ENCODE results near the gene ANKUB1. TPM values are rescaled to one million over a fixed set of nuclear protein-coding genes. Genes with fewer than 3 reads are reported as not detected.

ANKUB1 gene
- total and polyA plus RNA-seq, 3 donors from 2014 or later, result 0.56 to 3.3 (median 2.5) TPM

GRCh38 chr3:149815728-149816127 lies 23.4 kb upstream of the ANKUB1 start:
- 63 to 72% methylated on average over 3 of the region's 3 CpGs for WGBS, 2 donors
- peaks cover 15% of the 10 kb centered on the region for H3K4me1 ChIP-seq
- no peak for DNase-seq
- H3K36me3 ChIP-seq (ENCODE audit: low read depth, missing control alignments), result no peaks in the 10 kb centered on the region
- no peaks in the 10 kb centered on the region for H3K27me3 ChIP-seq
- intact Hi-C loops (cut with DNase I; ENCODE audit: low total_unique reads), result no loop called here
- no peaks in the 10 kb centered on the region for H3K9me3 ChIP-seq
- H3K27ac ChIP-seq, result peak overlapping the region in 1 of 2 donors; percentile 99
- TF ChIP-seq CTCF (IDR thresholded peaks at IDR 0.05), result no peak
- TF ChIP-seq POLR2A (IDR thresholded peaks at IDR 0.05), result no peak
- H3K4me3 ChIP-seq, result no peak overlapping the region

GRCh38 chr3:149815321-149815720 lies 23.0 kb upstream of the ANKUB1 start:
- H3K27ac ChIP-seq, result peak overlapping the region in 1 of 2 donors; percentile 99
- peak overlapping the region in 1 of 2 donors; percentile 83 for H3K4me3 ChIP-seq
- TF ChIP-seq CTCF (IDR thresholded peaks at IDR 0.05) (no peak), POLR2A (IDR thresholded peaks at IDR 0.05) (no peak)
- H3K36me3 ChIP-seq (ENCODE audit: low read depth, missing control alignments), result no peaks in the 10 kb centered on the region
- no peaks in the 10 kb centered on the region for H3K9me3 ChIP-seq
- no peaks in the 10 kb centered on the region for H3K27me3 ChIP-seq
- WGBS, 2 donors, result 67 to 90% methylated on average over 1 of the region's 1 CpG
- intact Hi-C loops (cut with DNase I; ENCODE audit: low total_unique reads), result no loop called here
- H3K4me1 ChIP-seq, result peaks cover 15% of the 10 kb centered on the region
- no peak for DNase-seq

- WGBS, 2 donors, result 1% methylated on average over 29 of the region's 29 CpGs
- peaks cover 15% of the 10 kb centered on the region for H3K4me1 ChIP-seq
- peak overlapping the region; percentile 99 for H3K27ac ChIP-seq
- peak overlapping the region; percentile 70 to 83 for H3K4me3 ChIP-seq
- intact Hi-C loops (cut with DNase I; ENCODE audit: low total_unique reads), result no loop called here
- TF ChIP-seq POLR2A (IDR thresholded peaks at IDR 0.05) (no peak), CTCF (IDR thresholded peaks at IDR 0.05) (no peak)
- H3K36me3 ChIP-seq (ENCODE audit: low read depth, missing control alignments), result no peaks in the 10 kb centered on the region
- H3K27me3 ChIP-seq, result no peaks in the 10 kb centered on the region
- DNase-seq, result peak; percentile 44
- H3K9me3 ChIP-seq, result no peaks in the 10 kb centered on the region
Measured at GRCh38 chr3:149813367-149814281, 21.3 kb upstream of the ANKUB1 start.

- TF ChIP-seq POLR2A (IDR thresholded peaks at IDR 0.05), result peak; percentile 34
- TF ChIP-seq CTCF (IDR thresholded peaks at IDR 0.05), result no peak
- Histone ChIP-seq H3K27me3 (no peaks in the 10 kb centered on the region), H3K4me1 (peaks cover 15% of the 10 kb centered on the region), H3K9me3 (no peaks in the 10 kb centered on the region), H3K36me3 (ENCODE audit: low read depth, missing control alignments) (no peaks in the 10 kb centered on the region), H3K27ac (peak within 1 kb of the TSS; percentile 99), H3K4me3 (peak within 1 kb of the TSS; percentile 70 to 83)
- DNase-seq, result peak; percentile 100
- 0% methylated on average over 38 to 56 of the region's 56 CpGs for WGBS, 2 donors
- intact Hi-C loops (cut with DNase I; ENCODE audit: low total_unique reads), result no loop called here
Measured at GRCh38 chr3:149812606-149813366, 20.4 kb upstream of the ANKUB1 start, which contains the start of gene RNF13. TSS of gene RNF13 (plus strand) at chr3:149813215. CDS start at chr3:149846027, 32,812 bp downstream.

Data from testis (tissue), 3 donors.